ENCODE results near the gene ARHGAP30. TPM values are rescaled to one million over a fixed set of nuclear protein-coding genes. Genes with fewer than 3 reads are reported as not detected.

Gene ARHGAP30
- total RNA-seq, 1 experiment from 2014 or later = 0.36 TPM

DNA sequence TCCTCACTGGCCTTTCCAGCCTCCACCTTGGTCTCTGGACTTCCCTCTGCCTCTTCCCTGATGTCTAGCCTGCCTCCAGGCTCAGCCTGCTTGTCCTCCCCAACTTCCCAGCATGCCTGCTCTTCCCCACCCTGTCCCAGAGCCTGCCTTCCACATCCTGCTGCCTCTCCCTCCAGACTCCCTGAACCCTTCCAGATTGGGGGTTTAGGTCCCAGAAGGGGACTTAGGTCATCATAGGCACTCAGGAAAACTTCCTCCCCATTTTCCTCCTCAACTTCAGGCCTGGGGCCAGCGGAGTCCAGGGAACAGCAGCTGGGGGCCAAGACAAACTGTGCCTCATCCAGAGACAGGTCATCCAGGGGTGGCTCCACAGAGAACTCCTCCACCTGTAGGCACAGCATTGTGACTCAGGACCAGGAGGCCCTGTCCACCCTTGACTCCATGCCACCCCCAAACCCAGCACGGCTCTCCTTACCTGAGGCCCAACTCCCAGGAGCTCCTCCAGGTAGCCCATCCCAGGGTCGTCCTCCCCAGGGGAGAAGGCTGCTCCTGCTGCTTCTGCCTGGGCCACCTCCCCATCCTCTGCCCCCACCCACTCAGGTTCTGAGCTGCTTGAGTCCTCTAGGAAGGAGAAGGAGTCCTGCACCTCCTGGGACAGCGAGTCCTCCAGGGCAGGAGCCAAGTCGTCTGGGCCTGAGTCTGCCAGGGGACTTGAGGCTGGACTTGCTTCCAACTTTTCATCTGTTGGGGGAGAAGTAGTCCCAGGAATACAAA lies 20.6 kb downstream of the ARHGAP30 start:
- no peaks in the 10 kb centered on the region; the same call in 1 of the 2 replicates for H3K36me3 ChIP-seq (ENCODE audit: control insufficient read depth, insufficient read depth, low read length)
- TF ChIP-seq, protein P1, sequence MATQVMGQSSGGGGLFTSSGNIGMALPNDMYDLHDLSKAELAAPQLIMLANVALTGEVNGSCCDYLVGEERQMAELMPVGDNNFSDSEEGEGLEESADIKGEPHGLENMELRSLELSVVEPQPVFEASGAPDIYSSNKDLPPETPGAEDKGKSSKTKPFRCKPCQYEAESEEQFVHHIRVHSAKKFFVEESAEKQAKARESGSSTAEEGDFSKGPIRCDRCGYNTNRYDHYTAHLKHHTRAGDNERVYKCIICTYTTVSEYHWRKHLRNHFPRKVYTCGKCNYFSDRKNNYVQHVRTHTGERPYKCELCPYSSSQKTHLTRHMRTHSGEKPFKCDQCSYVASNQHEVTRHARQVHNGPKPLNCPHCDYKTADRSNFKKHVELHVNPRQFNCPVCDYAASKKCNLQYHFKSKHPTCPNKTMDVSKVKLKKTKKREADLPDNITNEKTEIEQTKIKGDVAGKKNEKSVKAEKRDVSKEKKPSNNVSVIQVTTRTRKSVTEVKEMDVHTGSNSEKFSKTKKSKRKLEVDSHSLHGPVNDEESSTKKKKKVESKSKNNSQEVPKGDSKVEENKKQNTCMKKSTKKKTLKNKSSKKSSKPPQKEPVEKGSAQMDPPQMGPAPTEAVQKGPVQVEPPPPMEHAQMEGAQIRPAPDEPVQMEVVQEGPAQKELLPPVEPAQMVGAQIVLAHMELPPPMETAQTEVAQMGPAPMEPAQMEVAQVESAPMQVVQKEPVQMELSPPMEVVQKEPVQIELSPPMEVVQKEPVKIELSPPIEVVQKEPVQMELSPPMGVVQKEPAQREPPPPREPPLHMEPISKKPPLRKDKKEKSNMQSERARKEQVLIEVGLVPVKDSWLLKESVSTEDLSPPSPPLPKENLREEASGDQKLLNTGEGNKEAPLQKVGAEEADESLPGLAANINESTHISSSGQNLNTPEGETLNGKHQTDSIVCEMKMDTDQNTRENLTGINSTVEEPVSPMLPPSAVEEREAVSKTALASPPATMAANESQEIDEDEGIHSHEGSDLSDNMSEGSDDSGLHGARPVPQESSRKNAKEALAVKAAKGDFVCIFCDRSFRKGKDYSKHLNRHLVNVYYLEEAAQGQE (IDR thresholded peaks at IDR 0.05; ENCODE audit: insufficient read depth in 1 of 2, low read depth in 2 of 2, low read length in 1 of 2) = no peak
- TF ChIP-seq TCF7L2 (IDR thresholded peaks at IDR 0.05; ENCODE audit: low read depth, low read length) = no peak
- no peak for TF ChIP-seq SIN3A (IDR thresholded peaks at IDR 0.05; ENCODE audit: borderline replicate concordance, insufficient read depth, low read depth, low read length)
- TF ChIP-seq POLR2AphosphoS5 (IDR thresholded peaks at IDR 0.05; ENCODE audit: low read depth, low read length) = no peak
- TF ChIP-seq, protein P2, sequence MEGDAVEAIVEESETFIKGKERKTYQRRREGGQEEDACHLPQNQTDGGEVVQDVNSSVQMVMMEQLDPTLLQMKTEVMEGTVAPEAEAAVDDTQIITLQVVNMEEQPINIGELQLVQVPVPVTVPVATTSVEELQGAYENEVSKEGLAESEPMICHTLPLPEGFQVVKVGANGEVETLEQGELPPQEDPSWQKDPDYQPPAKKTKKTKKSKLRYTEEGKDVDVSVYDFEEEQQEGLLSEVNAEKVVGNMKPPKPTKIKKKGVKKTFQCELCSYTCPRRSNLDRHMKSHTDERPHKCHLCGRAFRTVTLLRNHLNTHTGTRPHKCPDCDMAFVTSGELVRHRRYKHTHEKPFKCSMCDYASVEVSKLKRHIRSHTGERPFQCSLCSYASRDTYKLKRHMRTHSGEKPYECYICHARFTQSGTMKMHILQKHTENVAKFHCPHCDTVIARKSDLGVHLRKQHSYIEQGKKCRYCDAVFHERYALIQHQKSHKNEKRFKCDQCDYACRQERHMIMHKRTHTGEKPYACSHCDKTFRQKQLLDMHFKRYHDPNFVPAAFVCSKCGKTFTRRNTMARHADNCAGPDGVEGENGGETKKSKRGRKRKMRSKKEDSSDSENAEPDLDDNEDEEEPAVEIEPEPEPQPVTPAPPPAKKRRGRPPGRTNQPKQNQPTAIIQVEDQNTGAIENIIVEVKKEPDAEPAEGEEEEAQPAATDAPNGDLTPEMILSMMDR (IDR thresholded peaks at IDR 0.05) = no peak
- BruUV-seq (replicated peaks) = no TSS peak
- ChIA-PET CTCF (no interaction called here), POLR2A (no interaction called here)
- intact Hi-C loops (cut with micrococcal nuclease; ENCODE audit: unreplicated experiment) (no loop called here), in situ Hi-C loops (cut with HindIII; ENCODE audit: low pct_unique_long_range_greater_than_20kb, low sequenced_read_pairs) (no loop called here)
- H3K4me3 ChIP-seq (ENCODE audit: low read depth in 2 of 2, low read length in 2 of 2) = no peak overlapping the region
- no peaks in the 10 kb centered on the region for H3K27me3 ChIP-seq (ENCODE audit: control insufficient read depth, insufficient read depth, low read length)
- peaks cover 17% of the 10 kb centered on the region; the same call in 1 of the 2 replicates for H3K9me3 ChIP-seq (ENCODE audit: control insufficient read depth, insufficient read depth, low read depth, low read length)
- no peak overlapping the region for H3K27ac ChIP-seq (ENCODE audit: low read length)
- DNase-seq (ENCODE audit: low read depth, low spot score) (no peak), ATAC-seq (no peak)
- H3K4me1 ChIP-seq (ENCODE audit: control insufficient read depth, insufficient read depth, low read length) = peaks cover 12% of the 10 kb centered on the region

DNA sequence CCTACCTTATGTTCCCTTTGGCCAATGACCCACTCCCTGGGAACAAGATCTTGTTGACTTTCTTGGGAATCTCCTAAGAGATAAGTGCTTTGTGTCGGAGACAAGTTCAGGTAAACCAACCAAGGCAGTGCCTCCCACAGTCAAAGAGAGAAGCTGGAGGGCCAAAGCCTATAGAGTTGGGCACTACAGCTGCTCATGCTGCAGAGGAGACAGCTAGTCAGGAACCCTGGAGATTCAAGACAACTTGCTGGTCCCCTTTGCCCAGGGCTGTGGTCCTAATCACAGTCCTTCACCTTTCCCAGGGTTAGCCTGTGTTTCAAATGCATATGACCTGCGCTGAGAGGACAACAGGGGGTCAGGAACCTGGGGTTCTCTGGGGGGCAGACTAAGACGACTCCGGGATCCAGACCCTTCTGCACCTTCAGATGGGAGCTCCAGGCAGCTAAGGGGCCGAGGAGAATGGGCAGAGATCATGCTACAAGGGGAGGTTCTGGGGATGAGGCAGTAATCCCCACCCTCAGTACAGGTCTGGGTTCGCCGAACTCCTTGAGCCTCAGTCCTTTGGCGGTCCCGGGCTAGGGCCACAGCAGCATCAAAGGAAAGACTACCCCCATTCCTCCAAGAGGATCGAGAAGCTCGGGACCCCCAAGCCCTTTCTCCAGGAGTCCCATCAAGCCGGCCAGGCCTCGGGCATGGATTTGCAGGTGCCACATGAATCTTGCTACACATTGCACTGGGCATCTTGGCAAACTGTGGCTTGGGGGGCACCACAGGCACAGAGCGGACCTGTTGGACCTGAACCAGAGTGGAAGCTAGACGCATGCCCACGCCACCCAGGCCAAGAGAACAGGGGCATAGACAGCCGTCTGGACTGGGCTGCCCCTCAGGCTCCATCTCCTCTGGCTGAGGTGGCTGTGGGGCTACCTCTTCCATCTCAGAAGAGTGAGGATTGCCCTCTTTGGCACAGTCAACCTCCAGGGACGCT lies 22.0 kb downstream of the ARHGAP30 start:
- H3K9me3 ChIP-seq (ENCODE audit: control insufficient read depth, insufficient read depth, low read depth, low read length) = peaks cover 17% of the 10 kb centered on the region; the same call in 1 of the 2 replicates
- BruUV-seq (replicated peaks) = no TSS peak
- DNase-seq (ENCODE audit: low read depth, low spot score) (no peak), ATAC-seq (no peak)
- H3K36me3 ChIP-seq (ENCODE audit: control insufficient read depth, insufficient read depth, low read length) = peaks cover 1% of the 10 kb centered on the region; the same call in 1 of the 2 replicates
- POLR2A ChIA-PET = no interaction called here
- H3K4me3 ChIP-seq (ENCODE audit: low read depth in 2 of 2, low read length in 2 of 2) = no peak overlapping the region
- intact Hi-C loops (cut with micrococcal nuclease; ENCODE audit: unreplicated experiment) = no loop called here
- in situ Hi-C loops (cut with HindIII; ENCODE audit: low pct_unique_long_range_greater_than_20kb, low sequenced_read_pairs) = no loop called here
- CTCF ChIA-PET = no interaction called here
- H3K27ac ChIP-seq (ENCODE audit: low read length) = no peak overlapping the region
- TF ChIP-seq, protein P1 (IDR thresholded peaks at IDR 0.05; ENCODE audit: insufficient read depth in 1 of 2, low read depth in 2 of 2, low read length in 1 of 2) = no peak
- TF ChIP-seq SIN3A (IDR thresholded peaks at IDR 0.05; ENCODE audit: borderline replicate concordance, insufficient read depth, low read depth, low read length) (no peak), POLR2AphosphoS5 (IDR thresholded peaks at IDR 0.05; ENCODE audit: low read depth, low read length) (no peak), TCF7L2 (IDR thresholded peaks at IDR 0.05; ENCODE audit: low read depth, low read length) (no peak)
- TF ChIP-seq, protein P2 (IDR thresholded peaks at IDR 0.05) = no peak
- peaks cover 13% of the 10 kb centered on the region for H3K4me1 ChIP-seq (ENCODE audit: control insufficient read depth, insufficient read depth, low read length)
- no peaks in the 10 kb centered on the region for H3K27me3 ChIP-seq (ENCODE audit: control insufficient read depth, insufficient read depth, low read length)

All from Panc1 (cell line).